Right lobe of liver (tissue), 6 donors: Measurements from ENCODE around the gene VPS25. TPM values are rescaled to one million over a fixed set of nuclear protein-coding genes. Genes with fewer than 3 reads are reported as not detected.

Experiments used
- ATAC-seq, 4 donors: fragments of 200-7000 bp; cut with Tn5 transposase; one replicate each; pipeline ENCODE4 v1.9.1; 2020; ENCODE audit warnings: mild to moderate bottlenecking in 4 of 4, moderate library complexity in 4 of 4
- DNase-seq, 3 donors: peaks; one replicate each; pipeline ENCODE4 v3.0.0-alpha.2; 2020
- H3K27ac ChIP-seq, 3 donors: fragments of 200-600 bp; one replicate each; pipeline ENCODE4 v1.8.0; 2022
- H3K27me3 ChIP-seq, 2 donors: fragments of 200-600 bp; one replicate each; pipeline ENCODE4 v1.8.0; 2022
- H3K36me3 ChIP-seq, 4 donors: fragments of 200-600 bp; sonication (generic) in 1 of 4; one replicate each; pipeline versions ENCODE4 v1.5.1 to v1.8.0; 2017 to 2022; ENCODE audit warnings: control low read depth in 1 of 4
- H3K4me1 ChIP-seq, 4 donors: fragments of 200-600 bp; sonication (generic) in 1 of 4; one replicate each; pipeline versions ENCODE4 v1.5.1 to v1.8.0; 2017 to 2022; ENCODE audit warnings: control low read depth in 1 of 4
- H3K4me3 ChIP-seq, 3 donors: fragments of 200-600 bp; one replicate each; pipeline ENCODE4 v1.8.0; 2022
- H3K9me3 ChIP-seq, 4 donors: fragments of 200-600 bp; sonication (generic) in 1 of 4; one replicate each; pipeline versions ENCODE4 v1.5.1 to v1.8.0; 2017 to 2022; ENCODE audit warnings: control low read depth in 1 of 4
- POLR2A ChIP-seq: fragments of 450-650 bp; IDR thresholded peaks from one replicate; pipeline ENCODE4 v1.6.1; 2017; ENCODE audit warnings: antibody characterized with exemption, mild to moderate bottlenecking
- WGBS: methylation state at CpG from one replicate; pipeline ENCODE4 v1.1.6; 2018; ENCODE audit warnings: low coverage, low lambda C conversion rate; ENCODE audit not compliant: insufficient coverage; ENCODE audit errors: missing lambda C conversion rate; 5-methylcytosine and 5-hydroxymethylcytosine counted together
- intact Hi-C, 2 donors: fragments of 100-400 bp; cut with DNase I; formaldehyde crosslinking; loops; one replicate each; pipeline versions ENCODE4 v1.11.2 to v1.14.1; 2022
- total RNA-seq, 6 experiments: library from RNA; depleted of rRNA in 2 of 6; stranded (reverse); fragments of >200 nt in 2 of 6; fragmentation: NEBNext Ultra II Directional in 3 of 6; extraction: Animal tissue kit (Norgen Biotek cat#: 25700) in 3 of 6; gene quantifications; one replicate each; pipeline versions ENCODE4 v1.1.0 to v1.2.4, GENCODE V29; 2016 to 2023
- TF ChIP-seq, protein P1 (sequence below), 4 donors: fragments of 200-600 bp in 3 of 4; fragments of 450-650 bp in 1 of 4; IDR thresholded peaks; one replicate each; pipeline versions ENCODE4 v1.5.1 to v1.8.0; 2016 to 2022; ENCODE audit warnings: antibody characterized with exemption in 4 of 4, mild to moderate bottlenecking in 2 of 4
- donor health status: DM: no; HTN: yes; CAD: no.
- donor health status: DM: no; HTN: no; CAD: no.
- donor health status: DM: no; HTN: no; CAD: no.
- donor health status: DM: no; HTN: yes; CAD: no.
- donor health status: DM: no; HTN: yes; CAD: no.

VPS25 gene
- total RNA-seq, 6 experiments from 2014 or later: 28.3 to 47.0 (median 33.6) TPM

DNA sequence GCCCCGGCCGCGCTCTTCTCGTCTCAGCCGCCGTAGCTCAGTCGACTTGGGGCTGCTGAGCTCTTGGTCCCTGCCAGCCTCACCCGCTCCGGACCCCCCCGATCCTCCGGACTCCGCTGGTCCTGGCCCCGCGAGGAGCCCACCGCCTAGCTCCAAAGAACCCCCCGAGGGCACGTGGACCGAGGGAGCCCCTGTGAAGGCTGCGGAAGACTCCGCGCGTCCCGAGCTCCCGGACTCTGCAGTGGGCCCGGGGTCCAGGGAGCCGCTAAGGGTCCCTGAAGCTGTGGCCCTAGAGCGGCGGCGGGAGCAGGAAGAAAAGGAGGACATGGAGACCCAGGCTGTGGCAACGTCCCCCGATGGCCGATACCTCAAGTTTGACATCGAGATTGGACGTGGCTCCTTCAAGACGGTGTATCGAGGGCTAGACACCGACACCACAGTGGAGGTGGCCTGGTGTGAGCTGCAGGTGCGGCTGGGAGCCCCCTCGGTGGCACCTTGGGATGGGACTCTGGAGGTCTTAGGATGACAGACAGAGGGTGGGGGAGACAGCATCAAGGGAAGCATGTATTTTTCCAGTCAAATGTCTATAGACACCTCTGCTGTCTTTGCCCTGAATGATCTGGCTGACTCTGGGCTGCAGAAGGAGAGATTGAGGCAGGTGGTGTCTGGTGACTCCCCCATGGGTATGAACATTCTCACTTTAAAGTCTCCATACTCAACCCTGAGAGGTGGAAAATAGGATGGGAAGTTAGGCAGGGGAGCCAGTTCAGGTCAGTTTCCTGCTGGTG lies 7.8 kb downstream of the VPS25 start:
- Histone ChIP-seq H3K4me1 (peaks cover 0 to 12% (median 0%) of the 10 kb centered on the region in 4 donors), H3K36me3 (peaks cover 0 to 31% (median 15%) of the 10 kb centered on the region in 4 donors), H3K4me3 (peak overlapping the region in 2 of 3 donors; percentile 4 to 9), H3K27ac (no peak overlapping the region), H3K27me3 (no peaks in the 10 kb centered on the region), H3K9me3 (no peaks in the 10 kb centered on the region)
- peak in 3 of 4 donors; percentile 4 to 16 (median 6) for ATAC-seq
- intact Hi-C loops: no loop called here
- no peak for DNase-seq
- WGBS: 5% methylated on average over 18 of the region's 39 CpGs
- TF ChIP-seq, protein P1, sequence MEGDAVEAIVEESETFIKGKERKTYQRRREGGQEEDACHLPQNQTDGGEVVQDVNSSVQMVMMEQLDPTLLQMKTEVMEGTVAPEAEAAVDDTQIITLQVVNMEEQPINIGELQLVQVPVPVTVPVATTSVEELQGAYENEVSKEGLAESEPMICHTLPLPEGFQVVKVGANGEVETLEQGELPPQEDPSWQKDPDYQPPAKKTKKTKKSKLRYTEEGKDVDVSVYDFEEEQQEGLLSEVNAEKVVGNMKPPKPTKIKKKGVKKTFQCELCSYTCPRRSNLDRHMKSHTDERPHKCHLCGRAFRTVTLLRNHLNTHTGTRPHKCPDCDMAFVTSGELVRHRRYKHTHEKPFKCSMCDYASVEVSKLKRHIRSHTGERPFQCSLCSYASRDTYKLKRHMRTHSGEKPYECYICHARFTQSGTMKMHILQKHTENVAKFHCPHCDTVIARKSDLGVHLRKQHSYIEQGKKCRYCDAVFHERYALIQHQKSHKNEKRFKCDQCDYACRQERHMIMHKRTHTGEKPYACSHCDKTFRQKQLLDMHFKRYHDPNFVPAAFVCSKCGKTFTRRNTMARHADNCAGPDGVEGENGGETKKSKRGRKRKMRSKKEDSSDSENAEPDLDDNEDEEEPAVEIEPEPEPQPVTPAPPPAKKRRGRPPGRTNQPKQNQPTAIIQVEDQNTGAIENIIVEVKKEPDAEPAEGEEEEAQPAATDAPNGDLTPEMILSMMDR (IDR thresholded peaks at IDR 0.05): no peak
- no peak for TF ChIP-seq POLR2A

DNA sequence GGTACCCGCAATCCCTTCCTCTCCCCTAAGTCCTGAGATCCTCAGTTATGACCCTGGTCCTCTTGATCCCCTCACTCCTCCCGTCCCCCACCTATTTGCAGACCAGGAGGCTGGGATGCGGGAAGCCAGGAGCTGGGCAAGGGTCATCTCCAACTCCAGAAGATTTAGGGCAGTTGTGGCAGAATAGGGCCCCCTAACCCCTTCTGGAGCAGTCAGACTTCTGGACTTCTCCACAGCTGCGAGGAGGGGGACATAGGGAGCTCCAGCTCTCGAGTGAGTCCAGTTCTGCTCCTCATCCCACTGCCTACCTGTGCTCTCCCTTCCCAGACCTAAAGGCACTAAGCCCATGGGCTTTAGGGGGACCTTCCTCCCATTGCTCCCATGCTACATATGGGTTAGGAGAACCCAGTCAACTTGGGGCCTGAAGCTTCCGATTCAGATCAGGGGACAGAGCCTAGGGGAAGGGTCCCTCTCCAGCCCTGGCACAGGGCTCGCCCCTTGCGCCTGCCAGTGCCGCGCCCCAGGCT lies 8.5 kb downstream of the VPS25 start:
- 26% methylated on average over 5 of the region's 10 CpGs for WGBS
- no peaks in the 10 kb centered on the region for H3K27me3 ChIP-seq
- no peak for ATAC-seq
- peaks cover 0 to 12% (median 0%) of the 10 kb centered on the region in 4 donors for H3K4me1 ChIP-seq
- H3K9me3 ChIP-seq: no peaks in the 10 kb centered on the region
- TF ChIP-seq POLR2A: no peak
- TF ChIP-seq, protein P1 (IDR thresholded peaks at IDR 0.05): no peak
- intact Hi-C loops: no loop called here
- no peak overlapping the region for H3K4me3 ChIP-seq
- H3K27ac ChIP-seq: no peak overlapping the region
- peaks cover 0 to 25% (median 12%) of the 10 kb centered on the region in 4 donors for H3K36me3 ChIP-seq
- DNase-seq: no peak

DNA sequence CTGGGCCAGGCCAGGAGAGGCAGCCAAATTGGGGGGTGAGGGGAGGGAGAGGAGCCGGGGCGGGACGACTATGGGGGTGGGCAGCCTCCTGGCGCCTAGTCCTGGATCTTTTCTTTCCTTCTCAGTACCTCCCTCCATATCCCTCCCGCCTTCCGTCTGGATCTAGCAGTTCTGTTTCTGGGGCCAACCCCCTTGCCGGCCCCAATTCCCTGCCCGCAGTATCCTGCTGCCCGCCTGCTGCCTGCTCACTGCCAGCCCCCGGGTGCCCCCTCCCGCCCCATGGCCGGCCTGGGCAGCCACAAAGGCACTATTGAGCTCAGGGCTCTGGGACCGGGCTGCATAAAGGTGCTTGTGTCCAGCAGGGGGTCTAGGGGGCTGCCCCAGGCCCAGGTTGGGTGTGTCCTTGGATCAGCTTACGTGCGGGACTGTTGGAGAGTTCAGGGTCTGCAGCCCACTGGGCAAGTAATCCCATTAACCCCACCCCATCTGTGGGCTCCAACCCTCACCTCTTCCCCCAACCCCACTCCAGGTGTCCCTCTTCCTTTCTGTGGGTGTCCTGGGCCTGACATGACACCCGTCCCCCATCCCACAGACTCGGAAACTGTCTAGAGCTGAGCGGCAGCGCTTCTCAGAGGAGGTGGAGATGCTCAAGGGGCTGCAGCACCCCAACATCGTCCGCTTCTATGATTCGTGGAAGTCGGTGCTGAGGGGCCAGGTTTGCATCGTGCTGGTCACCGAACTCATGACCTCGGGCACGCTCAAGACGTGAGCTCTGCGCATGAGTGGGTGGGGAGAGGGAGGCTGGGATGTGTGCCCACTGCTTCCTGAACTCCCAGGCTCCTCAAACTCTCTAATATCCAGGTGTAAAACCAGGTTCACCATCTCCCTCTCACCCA lies 9.2 kb downstream of the VPS25 start:
- no peak for ATAC-seq

More for the DNA sequence above, 9.2 kb downstream of the VPS25 start:
- TF ChIP-seq, protein P1 (IDR thresholded peaks at IDR 0.05): no peak
- no peak for TF ChIP-seq POLR2A
- intact Hi-C loops: no loop called here
- Histone ChIP-seq H3K27ac (no peak overlapping the region), H3K9me3 (no peaks in the 10 kb centered on the region), H3K27me3 (no peaks in the 10 kb centered on the region), H3K36me3 (peaks cover 0 to 18% (median 8%) of the 10 kb centered on the region in 4 donors), H3K4me1 (peaks cover 0 to 12% (median 0%) of the 10 kb centered on the region in 4 donors), H3K4me3 (no peak overlapping the region)
- 26% methylated on average over 13 of the region's 29 CpGs for WGBS
- no peak for DNase-seq
